Measurements from ENCODE around the gene TCF20. TPM values are rescaled to one million over a fixed set of nuclear protein-coding genes. Genes with fewer than 3 reads are reported as not detected.
A peak's percentile ranks its signal among the peaks of the same experiment; 100 is the strongest.

The TCF20 gene
- total RNA-seq, 2 experiments from 2014 or later = 73.2 to 77.3 TPM

DNA sequence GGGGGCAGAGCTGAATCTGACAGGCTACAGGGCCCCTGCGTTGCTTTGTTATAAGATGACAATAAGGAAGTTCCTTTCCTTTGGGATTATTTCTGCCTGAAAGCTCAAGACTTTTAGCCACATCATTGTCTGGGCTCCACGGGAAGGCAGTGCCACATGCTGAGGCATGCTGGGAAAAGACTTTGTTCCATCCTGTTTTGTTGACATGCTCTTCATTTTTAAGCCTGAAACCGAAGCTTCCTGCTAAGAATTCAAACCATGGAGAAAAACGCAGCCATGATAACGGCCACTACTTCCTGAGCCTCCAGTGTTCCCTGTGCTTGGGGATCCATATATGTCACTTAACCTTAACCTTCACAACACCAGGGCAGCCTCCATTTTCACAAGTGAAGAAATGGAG, 5.5 kb upstream of the TCF20 start:
- H3K36me3 Mint-ChIP-seq (ENCODE audit: low read depth) = no peaks in the 10 kb centered on the region
- H3K4me3 Mint-ChIP-seq = no peak overlapping the region
- ChIA-PET POLR2A (no interaction called here), CTCF (no interaction called here)
- H3K9me3 Mint-ChIP-seq = no peaks in the 10 kb centered on the region
- no peaks in the 10 kb centered on the region for H3K27me3 Mint-ChIP-seq
- peaks cover 6% of the 10 kb centered on the region for H3K4me1 Mint-ChIP-seq
- DNase-seq = no peak
- H3K27ac Mint-ChIP-seq = no peak overlapping the region

DNA sequence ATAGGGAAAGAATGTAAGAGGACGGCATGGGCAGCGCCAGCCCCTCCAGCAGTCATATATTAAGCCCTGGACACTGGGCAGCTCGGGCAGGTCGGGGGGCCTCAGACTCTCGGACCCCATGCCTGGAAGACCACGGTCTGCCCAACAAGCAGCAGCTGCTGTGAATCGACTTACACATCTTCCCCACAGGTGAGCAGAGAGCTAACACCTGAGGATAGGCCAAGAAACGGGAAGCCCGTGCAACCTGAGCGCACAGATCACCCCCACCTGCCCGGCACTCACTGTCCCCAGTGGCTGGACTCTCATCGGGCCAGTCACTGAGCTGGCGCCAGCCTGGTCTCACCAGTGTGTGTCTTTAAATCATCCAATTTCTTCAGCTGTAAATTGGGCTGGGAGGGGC, 4.7 kb upstream of the TCF20 start:
- H3K36me3 Mint-ChIP-seq (ENCODE audit: low read depth) = no peaks in the 10 kb centered on the region
- H3K27me3 Mint-ChIP-seq = no peaks in the 10 kb centered on the region
- peaks cover 6% of the 10 kb centered on the region for H3K4me1 Mint-ChIP-seq
- H3K9me3 Mint-ChIP-seq = no peaks in the 10 kb centered on the region
- no peak for DNase-seq
- POLR2A ChIA-PET = no interaction called here
- H3K27ac Mint-ChIP-seq = no peak overlapping the region
- H3K4me3 Mint-ChIP-seq = no peak overlapping the region
- CTCF ChIA-PET = no interaction called here

DNA sequence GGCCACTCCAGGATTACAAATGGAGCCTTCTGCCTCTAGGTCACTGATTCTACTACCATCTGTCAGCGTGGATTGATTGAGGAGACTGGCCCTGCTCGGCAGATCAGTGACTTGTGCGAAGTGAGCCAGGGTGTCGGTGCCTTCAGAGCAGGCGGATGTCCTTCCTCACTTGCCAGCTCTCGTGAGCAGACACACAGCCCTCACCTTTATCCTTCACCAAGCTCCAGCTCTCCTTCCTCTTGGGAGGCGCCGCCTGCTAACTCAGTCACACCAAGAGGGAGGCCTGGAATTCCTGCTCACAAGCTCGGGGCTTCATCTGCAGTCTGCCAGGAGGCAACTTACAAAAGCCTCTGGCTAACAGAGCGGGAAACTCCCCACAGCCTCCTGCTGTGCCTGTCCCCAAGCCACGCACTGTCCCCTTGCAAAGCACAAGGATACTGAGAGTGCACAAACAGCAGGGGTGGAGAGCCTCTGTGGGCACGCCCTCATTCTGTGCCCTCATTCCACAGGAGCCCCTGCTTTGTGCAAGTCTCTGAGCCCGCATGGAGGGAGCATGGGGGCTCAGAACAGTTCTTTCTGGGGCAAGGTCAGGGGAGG, 3.5 kb upstream of the TCF20 start:
- no peak for DNase-seq
- Mint-ChIP-seq H3K27ac (no peak overlapping the region), H3K4me1 (peaks cover 12% of the 10 kb centered on the region), H3K9me3 (no peaks in the 10 kb centered on the region), H3K36me3 (ENCODE audit: low read depth) (peaks cover 6% of the 10 kb centered on the region), H3K27me3 (no peaks in the 10 kb centered on the region), H3K4me3 (no peak overlapping the region)
- CTCF ChIA-PET = no interaction called here
- POLR2A ChIA-PET = interaction anchor here (1.1 kb wide), 1 partner anchor 8 kb away, joined by 3 read pairs; no protein-coding TSS in a partner anchor

DNA sequence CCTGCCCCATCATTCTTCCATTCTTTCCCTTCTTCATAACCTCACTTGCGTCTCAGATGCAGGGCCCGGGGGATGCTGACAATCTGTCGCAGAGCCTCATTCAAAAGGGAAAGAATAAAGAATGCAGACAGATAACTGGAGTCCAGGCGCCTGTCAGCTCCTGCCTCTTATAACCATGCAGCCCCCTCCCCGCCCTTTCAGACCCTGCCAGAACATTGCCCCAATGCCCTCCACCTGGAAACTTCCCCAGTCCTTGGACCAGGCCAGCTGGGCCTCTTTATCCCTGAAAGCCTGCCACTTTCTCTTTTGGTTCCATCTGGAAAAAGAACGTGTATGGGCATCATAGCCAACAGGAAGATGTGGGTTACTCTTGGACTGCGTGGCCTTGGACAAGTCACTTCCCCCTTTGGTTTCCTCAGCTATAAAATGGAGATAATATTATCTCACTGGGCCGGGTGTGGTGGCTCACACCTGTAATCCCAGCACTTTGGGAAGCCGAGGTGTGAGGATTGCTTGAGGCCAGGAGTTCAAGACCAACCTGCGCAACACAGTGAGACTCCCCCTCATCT, 2.1 kb upstream of the TCF20 start:
- ChIA-PET POLR2A (no interaction called here), CTCF (interaction anchor here (1.2 kb wide), 1 partner anchor 11 kb away, joined by 4 read pairs; no protein-coding TSS in a partner anchor)
- no peak for DNase-seq
- H3K4me3 Mint-ChIP-seq = no peak overlapping the region
- H3K27ac Mint-ChIP-seq = no peak overlapping the region
- peaks cover 21% of the 10 kb centered on the region for H3K4me1 Mint-ChIP-seq
- no peaks in the 10 kb centered on the region for H3K9me3 Mint-ChIP-seq
- H3K27me3 Mint-ChIP-seq = no peaks in the 10 kb centered on the region
- peaks cover 18% of the 10 kb centered on the region for H3K36me3 Mint-ChIP-seq (ENCODE audit: low read depth)

DNA sequence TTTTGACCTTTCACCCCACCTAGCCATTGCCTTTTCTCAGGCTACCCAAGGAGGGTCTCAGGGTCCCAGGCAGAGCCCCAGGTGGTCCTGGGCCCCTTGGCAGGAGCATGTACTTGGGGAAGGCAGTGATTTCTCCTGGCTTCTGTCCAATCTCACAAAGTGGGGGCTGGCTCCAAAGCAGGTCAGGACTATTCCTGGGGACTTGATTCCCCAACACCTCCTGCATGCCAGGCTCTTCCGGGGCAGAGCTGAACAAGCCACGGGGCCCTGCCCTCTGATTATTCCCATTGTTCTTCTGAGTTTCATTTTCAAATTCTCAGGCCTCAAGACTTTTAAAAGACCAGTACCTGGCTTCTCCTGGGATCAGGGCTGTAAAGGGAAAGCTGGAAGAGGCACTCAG, 1.5 kb upstream of the TCF20 start:
- no peaks in the 10 kb centered on the region for H3K27me3 Mint-ChIP-seq
- peak overlapping the region; percentile 69 for H3K4me3 Mint-ChIP-seq
- peaks cover 25% of the 10 kb centered on the region for H3K4me1 Mint-ChIP-seq
- H3K9me3 Mint-ChIP-seq = no peaks in the 10 kb centered on the region
- CTCF ChIA-PET = no interaction called here
- DNase-seq = no peak
- no peak overlapping the region for H3K27ac Mint-ChIP-seq
- POLR2A ChIA-PET = no interaction called here
- H3K36me3 Mint-ChIP-seq (ENCODE audit: low read depth) = peaks cover 23% of the 10 kb centered on the region

DNA sequence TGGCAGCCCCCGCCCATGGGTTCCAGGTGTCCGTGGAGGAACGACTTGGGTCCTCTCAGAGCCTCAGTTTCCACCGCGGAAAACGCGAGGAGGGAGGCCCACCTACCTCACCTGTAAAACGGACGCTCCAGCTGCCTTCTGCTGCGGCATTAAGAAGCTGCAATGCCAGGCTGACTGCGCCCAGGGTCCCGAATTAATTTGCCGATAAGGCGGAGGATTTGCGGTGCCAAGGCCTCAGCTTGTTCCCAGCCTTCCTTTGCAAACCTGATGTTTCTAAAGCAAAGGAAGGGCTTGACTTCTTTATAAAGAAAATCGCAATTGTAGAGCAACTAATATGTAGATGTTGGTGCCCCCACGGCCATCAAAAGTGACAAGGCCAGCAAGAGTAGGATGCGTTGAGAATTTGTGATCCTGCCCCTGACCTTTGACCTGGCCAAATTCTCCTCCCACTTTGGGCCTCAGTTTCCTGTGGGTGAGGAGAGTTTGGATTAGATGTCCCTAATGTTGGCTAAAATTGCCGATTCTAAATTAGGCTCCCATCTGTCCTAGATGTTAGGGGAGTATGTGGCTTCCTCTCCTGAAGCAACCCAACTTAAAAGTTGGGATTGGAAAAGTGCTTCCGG, 849 bp upstream of the TCF20 start:
- ChIA-PET POLR2A (interaction anchor here (0.6 kb wide), 1 partner anchor 468 kb away, joined by 3 read pairs; no protein-coding TSS in a partner anchor), CTCF (no interaction called here)

DNA sequence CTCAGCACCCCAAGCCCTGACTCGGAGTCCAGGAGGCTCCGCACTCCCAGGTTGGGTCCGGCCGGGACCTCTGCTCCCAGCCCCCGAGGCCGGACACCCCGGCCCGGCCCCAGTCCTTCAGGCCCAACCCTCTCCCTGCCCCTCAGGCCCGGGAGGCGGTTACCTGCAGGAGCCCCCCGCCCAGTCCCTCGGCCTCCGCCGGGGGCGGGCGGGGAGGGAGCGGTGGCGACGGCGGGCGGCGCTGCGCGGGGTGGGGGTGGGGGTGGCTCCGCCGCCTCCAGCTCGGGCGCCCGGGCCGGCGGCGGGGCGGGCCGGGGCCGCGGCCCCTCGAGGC, 310 bp downstream of the TCF20 start:
- H3K9me3 Mint-ChIP-seq = no peaks in the 10 kb centered on the region
- H3K27me3 Mint-ChIP-seq = no peaks in the 10 kb centered on the region
- H3K36me3 Mint-ChIP-seq (ENCODE audit: low read depth) = peaks cover 24% of the 10 kb centered on the region
- no peak for DNase-seq
- CTCF ChIA-PET = no interaction called here
- POLR2A ChIA-PET = interaction anchor here (1.0 kb wide), 2 partner anchors 99 to 153 kb away, joined by 3 to 4 read pairs; no protein-coding TSS in a partner anchor
- peak overlapping the region; percentile 67 for H3K27ac Mint-ChIP-seq
- peak overlapping the region; percentile 90 for H3K4me3 Mint-ChIP-seq
- H3K4me1 Mint-ChIP-seq = peaks cover 28% of the 10 kb centered on the region

More for the DNA sequence above, 849 bp upstream of the TCF20 start:
- peak overlapping the region; percentile 64 for H3K27ac Mint-ChIP-seq
- H3K4me3 Mint-ChIP-seq = peak overlapping the region; percentile 69
- peaks cover 24% of the 10 kb centered on the region for H3K36me3 Mint-ChIP-seq (ENCODE audit: low read depth)
- no peaks in the 10 kb centered on the region for H3K9me3 Mint-ChIP-seq
- H3K4me1 Mint-ChIP-seq = peaks cover 25% of the 10 kb centered on the region
- H3K27me3 Mint-ChIP-seq = no peaks in the 10 kb centered on the region
- DNase-seq = no peak

DNA sequence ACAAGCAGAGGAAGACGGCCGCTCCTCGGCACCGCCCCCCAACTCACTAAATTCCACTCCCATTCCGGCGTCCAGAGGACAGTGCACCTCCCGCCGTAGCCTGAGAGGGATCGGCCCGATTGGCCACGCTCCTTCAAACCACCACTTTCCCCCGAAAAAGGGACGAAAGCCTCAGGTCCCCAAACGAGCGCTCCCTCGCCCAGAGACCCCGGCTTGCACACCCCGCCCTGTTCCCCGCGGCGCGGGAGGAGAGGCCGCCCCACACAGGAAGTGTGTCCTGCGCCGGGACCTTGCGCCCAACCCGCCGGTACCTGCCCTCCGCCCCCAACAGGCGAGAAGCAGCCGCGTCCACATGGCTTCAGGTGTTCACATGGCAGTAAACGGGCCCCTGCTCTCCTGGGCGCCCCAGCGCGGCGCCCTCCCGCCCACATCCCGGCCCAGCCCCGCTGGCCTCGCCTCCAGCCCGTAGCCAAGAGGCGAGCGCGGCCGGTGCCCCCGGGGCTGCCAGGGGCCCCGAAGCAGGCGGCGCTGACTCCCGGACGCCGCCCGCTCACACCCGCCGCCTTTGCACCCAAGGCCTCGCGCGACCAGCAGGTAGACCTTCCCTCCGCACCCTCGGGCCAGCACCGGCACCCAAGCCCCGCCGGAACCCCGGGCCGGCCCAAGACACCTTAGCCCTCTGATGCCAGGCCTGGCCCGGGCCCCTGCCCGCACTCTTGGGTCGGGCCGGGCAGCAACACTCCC, 849 bp downstream of the TCF20 start:
- ChIA-PET CTCF (interaction anchor here (0.9 to 1.3 kb wide), 3 partner anchors 8 to 67 kb away, joined by 3 to 8 read pairs (median 5); no protein-coding TSS in a partner anchor), POLR2A (interaction anchor here (0.9 to 1.4 kb wide), 9 partner anchors 12 to 179 kb away, joined by 3 to 7 read pairs (median 3); partner anchors contain the start of gene NDUFA6)
- Mint-ChIP-seq H3K4me3 (peak overlapping the region; percentile 90), H3K27me3 (no peaks in the 10 kb centered on the region), H3K36me3 (ENCODE audit: low read depth) (peaks cover 24% of the 10 kb centered on the region), H3K9me3 (no peaks in the 10 kb centered on the region), H3K4me1 (peaks cover 32% of the 10 kb centered on the region), H3K27ac (peak overlapping the region; percentile 67)
- peak; percentile 77 for DNase-seq

DNA sequence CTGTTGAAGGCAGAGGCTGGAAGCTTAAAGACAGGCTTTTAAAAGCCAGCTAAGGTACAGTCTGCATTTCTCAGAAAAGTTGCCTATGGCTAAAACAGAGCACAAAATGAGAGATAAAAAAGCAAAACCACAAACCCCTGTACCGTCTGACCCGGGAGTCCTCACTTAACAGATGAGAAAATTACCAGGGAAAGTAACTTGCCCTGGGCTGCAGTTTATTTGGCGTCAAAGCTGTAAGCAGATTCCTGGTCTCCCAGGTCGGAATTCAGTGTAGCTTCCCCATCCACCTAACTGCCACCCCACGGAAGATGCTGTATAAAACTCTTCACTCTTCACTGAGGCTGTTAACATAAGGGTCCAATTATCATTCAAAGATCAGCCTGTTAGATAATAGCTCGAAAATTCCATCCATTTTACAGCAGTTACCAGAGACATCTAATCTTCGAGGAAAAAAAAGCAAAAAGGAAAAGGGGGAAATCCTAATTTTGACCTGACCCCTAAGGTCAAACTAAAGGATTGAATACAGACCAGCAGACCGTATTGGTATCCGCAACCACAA, 1.5 kb downstream of the TCF20 start:
- peaks cover 38% of the 10 kb centered on the region for H3K4me1 Mint-ChIP-seq
- CTCF ChIA-PET = interaction anchor here (0.5 to 1.3 kb wide), 5 partner anchors 9 to 323 kb away, joined by 3 to 8 read pairs (median 3); no protein-coding TSS in a partner anchor

DNA sequence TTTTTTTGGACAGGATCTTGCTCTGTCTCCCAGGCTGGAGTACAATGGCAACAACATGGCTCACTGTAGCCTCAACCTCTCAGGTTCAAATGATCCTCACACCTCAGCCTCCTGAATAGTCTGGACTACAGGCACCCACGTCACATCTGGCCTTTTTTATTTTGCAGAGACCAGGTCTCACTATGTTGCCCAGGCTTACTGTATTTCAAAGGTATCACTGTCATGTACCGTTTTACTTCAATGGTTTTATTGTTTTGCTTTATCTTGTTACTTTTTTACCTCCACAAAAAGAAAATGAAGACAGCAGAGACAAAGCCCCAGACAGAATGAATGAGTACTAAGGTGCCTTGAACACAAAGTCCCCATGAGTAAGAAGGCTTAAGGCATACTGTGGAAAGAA, 5.1 kb downstream of the TCF20 start:
- peaks cover 56% of the 10 kb centered on the region for H3K4me1 Mint-ChIP-seq
- ChIA-PET CTCF (interaction anchor here (1.2 kb wide), 1 partner anchor 179 kb away, joined by 3 read pairs; no protein-coding TSS in a partner anchor), POLR2A (interaction anchor here (0.8 kb wide), 1 partner anchor 12 kb away, joined by 3 read pairs; no protein-coding TSS in a partner anchor)
- H3K27me3 Mint-ChIP-seq = no peaks in the 10 kb centered on the region
- H3K27ac Mint-ChIP-seq = no peak overlapping the region
- no peak for DNase-seq
- H3K9me3 Mint-ChIP-seq = no peaks in the 10 kb centered on the region
- H3K4me3 Mint-ChIP-seq = no peak overlapping the region
- H3K36me3 Mint-ChIP-seq (ENCODE audit: low read depth) = peaks cover 31% of the 10 kb centered on the region

More for the DNA sequence above, 1.5 kb downstream of the TCF20 start:
- Mint-ChIP-seq H3K27me3 (no peaks in the 10 kb centered on the region), H3K9me3 (no peaks in the 10 kb centered on the region), H3K36me3 (ENCODE audit: low read depth) (peaks cover 24% of the 10 kb centered on the region), H3K27ac (peak overlapping the region; percentile 67), H3K4me3 (peak overlapping the region; percentile 90)
- POLR2A ChIA-PET = interaction anchor here (0.5 to 1.4 kb wide), 10 partner anchors 11 to 488 kb away, joined by 3 to 7 read pairs (median 3); partner anchors contain the start of gene NDUFA6
- no peak for DNase-seq

DNA sequence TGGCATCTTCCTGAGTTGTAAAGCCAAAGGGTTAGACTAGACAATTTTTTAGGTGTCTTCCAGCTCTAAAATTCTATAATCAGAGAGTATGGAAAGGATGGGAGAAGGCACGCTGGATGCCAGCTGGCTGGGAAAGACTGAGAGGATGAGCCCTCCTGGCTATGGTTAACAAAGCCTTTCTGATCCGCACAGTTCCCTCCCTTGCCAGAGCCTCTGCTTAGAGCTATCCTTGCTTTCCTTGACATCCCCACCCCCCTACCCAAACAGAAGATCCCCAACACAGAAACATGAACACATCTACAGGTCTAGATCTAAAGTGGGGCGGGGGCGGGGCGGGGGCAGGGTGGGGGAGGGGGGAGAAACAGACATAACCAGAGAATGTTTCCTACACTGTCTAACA, 6.5 kb downstream of the TCF20 start:
- H3K36me3 Mint-ChIP-seq (ENCODE audit: low read depth) = peaks cover 25% of the 10 kb centered on the region
- no peaks in the 10 kb centered on the region for H3K9me3 Mint-ChIP-seq
- ChIA-PET CTCF (no interaction called here), POLR2A (no interaction called here)
- H3K27me3 Mint-ChIP-seq = no peaks in the 10 kb centered on the region
- peaks cover 58% of the 10 kb centered on the region for H3K4me1 Mint-ChIP-seq
- no peak overlapping the region for H3K4me3 Mint-ChIP-seq
- DNase-seq = no peak
- no peak overlapping the region for H3K27ac Mint-ChIP-seq

DNA sequence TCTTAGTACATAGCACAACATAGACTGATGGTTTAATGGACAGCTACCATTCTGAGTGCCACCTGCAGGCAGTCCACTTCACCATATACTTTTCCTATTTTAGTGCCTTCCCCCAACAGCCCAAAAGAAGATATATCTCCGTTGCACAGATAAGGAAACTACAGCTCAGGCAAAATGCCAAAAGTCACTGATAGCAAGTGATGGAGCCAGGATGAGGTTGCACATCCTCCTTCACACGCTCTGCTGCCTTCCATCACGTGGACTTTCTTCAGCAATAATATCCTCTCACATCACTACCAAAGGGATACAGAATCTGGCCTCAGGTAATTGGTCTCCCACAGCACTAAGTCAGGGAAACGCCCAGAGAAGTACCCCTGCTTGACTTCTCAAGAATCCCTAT, 7.5 kb downstream of the TCF20 start:
- Mint-ChIP-seq H3K4me3 (no peak overlapping the region), H3K4me1 (peaks cover 52% of the 10 kb centered on the region), H3K27ac (no peak overlapping the region), H3K27me3 (no peaks in the 10 kb centered on the region), H3K9me3 (no peaks in the 10 kb centered on the region), H3K36me3 (ENCODE audit: low read depth) (peaks cover 17% of the 10 kb centered on the region)
- DNase-seq = no peak
- POLR2A ChIA-PET = no interaction called here
- CTCF ChIA-PET = interaction anchor here (0.7 to 1.2 kb wide), 2 partner anchors 9 to 182 kb away, joined by 3 read pairs; no protein-coding TSS in a partner anchor

DNA sequence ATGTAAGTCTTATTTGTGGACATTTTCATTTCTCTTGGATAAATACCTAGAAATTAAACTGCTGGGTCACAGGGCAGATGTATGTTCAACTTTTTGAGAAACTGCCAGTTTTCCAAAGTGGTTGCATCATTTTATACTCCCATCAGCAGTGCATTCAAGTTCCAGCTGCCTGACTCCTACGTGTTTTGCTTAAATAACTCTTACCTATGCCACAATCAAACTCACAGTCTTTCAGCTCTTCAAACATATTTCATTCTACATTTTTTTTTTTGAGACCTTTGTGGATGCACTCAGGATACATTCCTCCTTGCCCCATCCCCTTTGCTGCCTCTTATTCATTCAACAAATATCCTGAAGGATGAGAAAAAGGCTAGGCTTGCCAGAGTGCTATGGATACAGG, 9.2 kb downstream of the TCF20 start:
- CTCF ChIA-PET = no interaction called here
- H3K27me3 Mint-ChIP-seq = no peaks in the 10 kb centered on the region
- no peak for DNase-seq
- no peaks in the 10 kb centered on the region for H3K9me3 Mint-ChIP-seq
- H3K4me3 Mint-ChIP-seq = no peak overlapping the region
- peaks cover 9% of the 10 kb centered on the region for H3K36me3 Mint-ChIP-seq (ENCODE audit: low read depth)
- POLR2A ChIA-PET = no interaction called here
- no peak overlapping the region for H3K27ac Mint-ChIP-seq
- peaks cover 57% of the 10 kb centered on the region for H3K4me1 Mint-ChIP-seq
